Measurements from ENCODE around the gene SLC39A11.
"Not testable (repeated sequence)": the region's sequence is repeated elsewhere in the genome, so short reads cannot be mapped to it uniquely, and the experiment has no call there.

- not testable (repeated sequence) for TF ChIP-seq CTCF, EP300, POLR2A (IDR thresholded peaks at IDR 0.05)
These were observed 39.0 kb upstream of the SLC39A11 start for GRCh38 chr17:73131439-73131838.
